Lung (tissue), 12 donors: ENCODE results near the gene HOXB5. TPM values are rescaled to one million over a fixed set of nuclear protein-coding genes. Genes with fewer than 3 reads are reported as not detected.

Experiments used
- ATAC-seq: fragments of 200-7000 bp; cut with Tn5 transposase; one replicate; pipeline ENCODE4 v1.9.1; 2020; ENCODE audit warnings: moderate number of reproducible peaks; ENCODE audit not compliant: insufficient read depth, low FRiP score
- DNase-seq, 3 donors: peaks; one replicate each; pipeline ENCODE4 v3.0.0-alpha.2; 2013 to 2017
- H3K27ac ChIP-seq, 2 donors: one replicate each; pipeline ENCODE4 v1.5.1; 2013; ENCODE audit warnings: mild to moderate bottlenecking in 2 of 2, moderate library complexity in 2 of 2, control low read depth in 1 of 2, inconsistent platforms in 1 of 2, low read depth in 1 of 2, low read length in 1 of 2
- H3K27me3 ChIP-seq, 3 donors: one replicate each; pipeline ENCODE4 v1.5.1; 2013; ENCODE audit warnings: low read length in 2 of 3; ENCODE audit not compliant: control insufficient read depth in 3 of 3, insufficient read depth in 3 of 3
- H3K36me3 ChIP-seq, 4 donors: one replicate each; pipeline ENCODE4 v1.5.1; 2013; ENCODE audit warnings: low read length in 4 of 4, mild to moderate bottlenecking in 1 of 4, moderate library complexity in 1 of 4; ENCODE audit not compliant: control insufficient read depth in 4 of 4, insufficient read depth in 4 of 4
- H3K4me1 ChIP-seq, 5 donors: one replicate each; pipeline ENCODE4 v1.5.1; 2013; ENCODE audit warnings: low read length in 5 of 5, mild to moderate bottlenecking in 2 of 5, moderate library complexity in 1 of 5; ENCODE audit not compliant: control insufficient read depth in 5 of 5, insufficient read depth in 5 of 5
- H3K4me3 ChIP-seq: one replicate; pipeline ENCODE4 v1.5.1; 2013; ENCODE audit warnings: mild to moderate bottlenecking, control low read depth, moderate library complexity
- H3K9ac ChIP-seq, 2 donors: one replicate each; pipeline ENCODE4 v1.5.1; 2013; ENCODE audit warnings: low read length in 2 of 2, control low read depth in 1 of 2; ENCODE audit not compliant: insufficient read depth in 1 of 2
- H3K9me3 ChIP-seq, 4 donors: one replicate each; pipeline ENCODE4 v1.5.1; 2013; ENCODE audit warnings: low read length in 3 of 4, mild to moderate bottlenecking in 1 of 4, moderate library complexity in 1 of 4; ENCODE audit not compliant: control insufficient read depth in 4 of 4, insufficient read depth in 3 of 4
- CTCF ChIP-seq: IDR thresholded peaks from 2 replicates; pipeline ENCODE4 v1.5.1; 2012; ENCODE audit warnings: mild to moderate bottlenecking; ENCODE audit errors: control extremely low read depth, extremely low read depth
- WGBS, 2 donors: extraction: QIAGEN DNeasy Blood & Tissue Kit; methylation state at CpG; one replicate each; pipeline ENCODE4 v1.1.7; 2013; 5-methylcytosine and 5-hydroxymethylcytosine counted together
- polyA plus RNA-seq, 2 donors: library from polyadenylated mRNA; stranded (reverse); fragments of 200-250 nt; gene quantifications; one replicate each; pipeline ENCODE4 v1.2.1, GENCODE V29; 2013
- total RNA-seq, 2 donors: library from RNA; depleted of rRNA in 1 of 2; stranded (reverse); fragments of >200 nt in 1 of 2; gene quantifications; one replicate each; pipeline ENCODE4 v1.2.1, GENCODE V29; 2014 to 2021
- donor health status: control.
- donor health status: control.
- donor health status: Bipolar disorder and iron deficiency.
- donor health status: healthy.
- donor health status: DM: yes; HTN: yes; CAD: no.

Gene HOXB5
- total and polyA plus RNA-seq, 4 donors: 1.8 to 2.9 (median 2.2) TPM

GRCh38 chr17:48556229-48556575 lies 37.4 kb downstream of the HOXB5 start:
- H3K27ac ChIP-seq: no peak overlapping the region
- DNase-seq: no peak
- WGBS, 2 donors: 55 to 64% methylated on average over 5 of the region's 5 CpGs
- peaks cover 0 to 85% (median 3%) of the 10 kb centered on the region in 5 donors for H3K4me1 ChIP-seq
- peak overlapping the region in 1 of 2 donors; percentile 95 for H3K9ac ChIP-seq
- peaks cover 0 to 3% (median 0%) of the 10 kb centered on the region in 4 donors for H3K9me3 ChIP-seq
- no peak for ATAC-seq
- H3K27me3 ChIP-seq: peaks cover 0 to 54% (median 2%) of the 10 kb centered on the region in 3 donors
- H3K36me3 ChIP-seq: peaks cover 0 to 17% (median 2%) of the 10 kb centered on the region in 4 donors
- no peak for TF ChIP-seq CTCF
- no peak overlapping the region for H3K4me3 ChIP-seq

GRCh38 chr17:48555258-48556228 lies 38.0 kb downstream of the HOXB5 start:
- Histone ChIP-seq H3K4me3 (no peak overlapping the region), H3K36me3 (peaks cover 0 to 18% (median 2%) of the 10 kb centered on the region in 4 donors), H3K4me1 (peaks cover 0 to 82% (median 3%) of the 10 kb centered on the region in 5 donors), H3K27ac (peak overlapping the region in 1 of 2 donors; percentile 32), H3K9me3 (peaks cover 0 to 3% (median 0%) of the 10 kb centered on the region in 4 donors), H3K27me3 (peaks cover 0 to 53% (median 2%) of the 10 kb centered on the region in 3 donors), H3K9ac (peak overlapping the region in 1 of 2 donors; percentile 96)
- no peak for TF ChIP-seq CTCF
- 8% methylated on average over 35 to 36 of the region's 36 CpGs for WGBS, 2 donors
- DNase-seq (peak; percentile 73 to 97 (median 94)), ATAC-seq (no peak)

- peaks cover 0 to 82% (median 8%) of the 10 kb centered on the region in 5 donors for H3K4me1 ChIP-seq
- ATAC-seq: no peak
- no peak for TF ChIP-seq CTCF
- peak overlapping the region in 1 of 2 donors; percentile 70 for H3K27ac ChIP-seq
- peaks cover 0 to 54% (median 2%) of the 10 kb centered on the region in 3 donors for H3K27me3 ChIP-seq
- peak overlapping the region; percentile 33 for H3K4me3 ChIP-seq
- DNase-seq: peak; percentile 43 to 53 (median 45)
- H3K9ac ChIP-seq: peak overlapping the region; percentile 30 to 96
- H3K9me3 ChIP-seq: peaks cover 0 to 3% (median 0%) of the 10 kb centered on the region in 4 donors
- H3K36me3 ChIP-seq: peaks cover 0 to 23% (median 5%) of the 10 kb centered on the region in 4 donors
- WGBS, 2 donors: 48 to 61% methylated on average over 44 of the region's 44 CpGs
These were observed 38.9 kb downstream of the HOXB5 start for GRCh38 chr17:48554412-48555257.
